G401.6 (cell line): Measurements from ENCODE around the gene REC8.
"Not testable (repeated sequence)": the region's sequence is repeated elsewhere in the genome, so short reads cannot be mapped to it uniquely, and the experiment has no call there.

Experiments
- FAIRE-seq: peaks from 2 replicates; lab custom pipeline; 2012; peaks lifted over from hg19 to GRCh38; lab: Jason Lieb, UNC

The REC8 gene

DNA sequence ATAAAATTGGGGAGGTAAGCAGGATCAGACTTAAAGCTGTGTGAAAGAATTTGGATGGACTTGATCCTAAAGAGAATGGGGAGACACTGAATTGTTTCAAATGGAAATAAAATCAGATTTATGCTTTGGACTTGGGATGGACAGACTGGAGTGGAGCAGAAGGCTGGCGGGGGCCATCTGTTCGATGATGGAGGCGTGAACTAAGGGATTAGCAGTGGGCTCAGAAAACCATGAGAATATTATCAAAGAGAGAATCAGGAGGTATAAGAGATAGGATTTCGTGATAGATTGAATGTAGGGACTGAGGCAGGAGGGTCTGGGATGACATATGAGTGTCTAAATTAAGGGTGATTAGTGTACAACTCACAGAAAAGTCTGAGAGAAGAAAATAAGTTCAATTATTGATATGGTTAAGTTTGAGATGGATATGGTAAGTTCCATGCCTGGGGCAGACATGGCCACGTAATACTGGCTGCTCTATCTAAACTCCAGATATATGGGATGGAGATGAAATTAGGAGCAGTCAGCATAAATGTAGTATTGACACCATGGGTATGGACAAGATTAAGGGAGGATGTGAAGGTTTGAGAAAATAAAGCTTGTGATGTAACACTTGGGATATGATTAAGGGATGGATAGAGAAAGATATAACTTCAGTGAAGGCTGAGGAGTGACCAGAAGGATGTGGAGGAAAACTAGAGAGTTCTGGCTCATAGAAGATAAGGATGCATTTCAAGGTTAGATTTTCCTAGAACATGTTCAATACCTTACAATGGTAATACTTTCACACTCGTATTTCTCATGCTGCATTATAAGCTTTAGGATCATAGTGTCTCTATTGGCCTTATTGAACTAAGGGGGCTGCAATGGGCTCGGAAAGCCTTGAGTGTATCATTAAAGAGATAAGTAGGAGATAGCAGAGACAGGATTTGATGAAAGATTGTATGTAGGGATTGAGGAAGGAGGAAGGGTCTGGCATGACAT, 32.6 kb downstream of the REC8 start:
- FAIRE-seq = no peak

DNA sequence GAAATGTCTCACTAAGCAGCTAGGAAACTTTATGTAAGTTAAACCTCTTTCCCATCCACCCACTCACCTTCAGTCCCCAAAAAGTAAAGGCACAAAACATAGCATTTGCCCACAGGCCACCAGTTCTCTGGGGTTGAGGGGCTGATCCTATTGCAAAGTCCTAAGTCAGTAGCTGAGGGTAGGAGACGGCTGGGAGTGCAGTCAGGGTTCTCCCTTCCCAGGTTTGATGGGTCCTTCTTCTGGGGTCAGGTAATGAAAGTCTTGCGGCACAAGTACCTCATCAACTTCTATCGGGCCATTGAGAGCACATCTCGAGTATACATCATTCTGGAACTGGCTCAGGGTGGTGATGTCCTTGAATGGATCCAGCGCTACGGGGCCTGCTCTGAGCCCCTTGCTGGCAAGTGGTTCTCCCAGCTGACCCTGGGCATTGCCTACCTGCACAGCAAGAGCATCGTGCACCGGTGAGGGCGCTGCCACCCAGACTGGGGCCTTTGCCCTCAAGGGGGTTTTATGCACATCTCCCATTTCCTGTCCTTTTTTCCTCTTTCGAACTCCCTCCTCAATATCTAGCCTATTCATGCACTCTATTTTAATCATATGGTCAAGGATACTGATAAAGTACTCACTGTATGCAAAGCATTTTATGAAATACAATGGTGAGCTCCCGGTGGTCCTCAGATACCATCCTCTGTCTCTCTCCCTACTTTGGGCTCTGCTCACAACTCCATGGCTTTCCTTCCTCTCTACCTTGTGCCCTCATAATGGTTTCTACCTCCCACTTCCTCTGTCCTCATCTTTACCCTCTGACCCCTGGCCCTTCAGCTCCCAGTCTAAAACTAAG, 34.6 kb downstream of the REC8 start:
- no peak for FAIRE-seq

DNA sequence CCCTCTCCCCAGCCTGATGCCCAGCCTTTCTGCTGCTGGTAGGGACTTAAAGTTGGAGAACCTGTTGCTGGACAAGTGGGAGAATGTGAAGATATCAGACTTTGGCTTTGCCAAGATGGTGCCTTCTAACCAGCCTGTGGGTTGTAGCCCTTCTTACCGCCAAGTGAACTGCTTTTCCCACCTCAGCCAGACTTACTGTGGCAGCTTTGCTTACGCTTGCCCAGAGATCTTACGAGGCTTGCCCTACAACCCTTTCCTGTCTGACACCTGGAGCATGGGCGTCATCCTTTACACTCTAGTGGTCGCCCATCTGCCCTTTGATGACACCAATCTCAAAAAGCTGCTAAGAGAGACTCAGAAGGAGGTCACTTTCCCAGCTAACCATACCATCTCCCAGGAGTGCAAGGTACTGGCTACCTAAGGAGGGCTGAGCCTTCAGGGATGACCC, 35.2 kb downstream of the REC8 start:
- no peak for FAIRE-seq

DNA sequence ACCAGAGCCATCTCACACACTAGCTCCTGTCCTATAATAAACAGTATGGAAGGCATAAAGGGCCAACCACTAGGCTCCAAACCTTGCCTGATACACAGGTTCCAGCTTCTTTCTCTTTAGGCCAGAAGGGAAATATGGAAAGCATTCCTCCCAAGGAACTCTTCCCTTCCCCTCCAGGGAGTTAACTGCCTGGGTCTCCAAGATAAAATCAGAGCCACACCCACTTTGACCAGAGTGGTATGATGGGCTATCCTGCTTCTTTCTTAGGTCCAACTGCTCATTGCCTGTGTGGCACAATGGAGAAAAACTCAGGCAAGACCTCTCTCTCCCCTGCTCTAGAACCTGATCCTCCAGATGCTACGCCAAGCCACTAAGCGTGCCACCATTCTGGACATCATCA, 35.7 kb downstream of the REC8 start:
- no peak for FAIRE-seq

DNA sequence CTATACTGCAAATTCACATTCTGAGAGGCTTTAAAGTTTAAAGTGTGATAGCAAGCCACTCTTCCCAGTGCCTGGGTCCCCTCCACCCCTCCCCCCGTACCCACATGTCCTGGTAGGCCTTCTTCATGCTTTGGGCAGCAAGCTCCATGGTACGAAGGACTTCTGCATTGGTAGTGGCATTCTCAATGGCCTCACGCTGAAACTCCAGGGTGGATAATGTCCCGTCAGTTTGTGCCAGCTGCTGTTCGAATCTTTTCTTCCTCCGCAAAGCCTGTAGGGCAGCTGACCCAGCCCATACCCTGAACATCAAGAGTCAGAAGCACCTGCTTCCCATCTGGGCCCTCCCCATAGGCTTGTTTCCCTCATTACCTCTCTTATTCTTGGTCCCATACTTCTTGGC, 39.4 kb downstream of the REC8 start:
- FAIRE-seq = no peak

DNA sequence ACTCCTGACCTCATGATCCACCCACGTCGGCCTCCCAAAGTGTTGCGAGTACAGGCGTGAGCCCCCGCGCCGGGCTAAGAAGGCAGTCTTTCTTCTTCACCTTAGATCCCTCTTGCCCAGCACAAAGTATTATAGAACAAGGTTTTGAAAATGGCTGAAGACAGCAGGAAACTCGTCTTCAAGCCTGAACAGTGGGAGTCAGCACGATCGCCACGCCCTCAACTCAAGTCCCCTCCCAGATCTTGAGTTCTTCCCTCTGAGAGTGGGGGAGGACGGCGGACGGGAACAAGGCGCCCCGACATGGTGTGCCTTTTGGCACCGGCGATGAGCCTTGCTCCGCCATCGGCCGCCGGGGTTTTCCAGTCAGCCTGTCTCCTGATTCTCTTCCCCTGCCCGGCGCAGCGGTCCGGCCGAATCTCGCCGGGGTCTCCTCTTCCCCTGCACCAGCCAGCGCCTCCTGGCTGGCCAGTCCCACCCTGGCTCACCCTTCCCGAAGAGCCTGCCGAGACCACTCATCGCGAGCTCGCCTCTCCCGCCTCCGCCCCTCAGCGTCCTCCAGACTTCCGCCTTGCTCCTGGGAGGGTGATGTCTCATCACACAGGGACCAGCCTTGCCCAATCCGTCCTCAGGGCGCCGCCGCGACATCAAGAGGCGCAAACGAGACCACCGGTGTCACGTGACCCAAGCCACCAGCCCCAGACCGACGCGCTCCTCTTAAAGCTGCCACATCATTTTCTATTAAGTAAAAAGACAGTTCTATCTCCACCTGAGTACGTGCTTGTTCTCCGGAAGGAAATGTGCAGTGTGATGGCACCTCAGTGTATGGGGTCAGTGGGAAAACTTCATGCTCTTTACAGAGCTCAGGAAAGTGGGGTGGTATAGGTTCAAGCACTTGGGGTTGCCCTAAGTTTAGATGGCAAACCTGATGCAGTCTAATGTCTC, 41.3 kb downstream of the REC8 start, which contains the start of gene CHMP4A:
Gene CHMP4A, minus strand, starts transcription at position 565 of the 942 bp plus-strand sequence. Its CDS starts 49 bp downstream, at position 516.
- peak; percentile 93 for FAIRE-seq

DNA sequence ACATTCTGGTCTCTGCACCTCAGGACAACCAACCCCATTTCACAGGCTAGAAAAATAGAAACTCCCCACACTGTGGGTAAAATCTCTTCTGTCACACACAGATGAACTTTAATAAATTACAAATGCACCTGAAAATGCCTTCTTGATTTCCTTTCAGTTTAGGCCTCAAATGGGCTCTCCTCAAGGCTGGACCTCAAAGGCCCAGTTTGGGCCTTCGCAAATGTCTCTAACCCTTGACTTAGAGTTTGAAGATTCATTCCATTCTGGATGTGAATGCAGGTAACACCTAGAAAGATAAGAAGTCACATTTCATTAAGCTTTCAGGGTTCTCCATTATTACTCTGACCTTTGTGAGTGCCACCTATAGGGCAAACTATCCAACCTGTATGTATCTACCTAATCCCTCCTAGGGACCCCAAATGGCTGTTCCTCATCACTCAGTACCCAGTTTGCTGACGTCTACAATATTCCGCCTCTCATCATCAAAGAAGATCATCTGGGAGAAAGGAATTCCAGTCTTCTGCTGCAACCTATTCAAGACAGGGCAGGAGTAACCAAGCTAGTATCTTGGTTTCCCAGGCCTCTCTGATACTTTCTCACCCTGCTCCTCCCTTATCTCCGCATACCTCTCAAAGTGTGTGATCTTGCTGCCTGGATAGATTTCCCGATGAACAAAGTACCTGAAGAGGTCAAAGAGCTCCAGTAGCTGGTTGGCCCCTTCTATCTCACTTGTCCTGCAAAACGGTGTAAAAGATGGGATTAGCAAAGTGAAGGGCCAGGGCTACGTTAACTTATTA, 42.2 kb downstream of the REC8 start:
- no peak for FAIRE-seq

DNA sequence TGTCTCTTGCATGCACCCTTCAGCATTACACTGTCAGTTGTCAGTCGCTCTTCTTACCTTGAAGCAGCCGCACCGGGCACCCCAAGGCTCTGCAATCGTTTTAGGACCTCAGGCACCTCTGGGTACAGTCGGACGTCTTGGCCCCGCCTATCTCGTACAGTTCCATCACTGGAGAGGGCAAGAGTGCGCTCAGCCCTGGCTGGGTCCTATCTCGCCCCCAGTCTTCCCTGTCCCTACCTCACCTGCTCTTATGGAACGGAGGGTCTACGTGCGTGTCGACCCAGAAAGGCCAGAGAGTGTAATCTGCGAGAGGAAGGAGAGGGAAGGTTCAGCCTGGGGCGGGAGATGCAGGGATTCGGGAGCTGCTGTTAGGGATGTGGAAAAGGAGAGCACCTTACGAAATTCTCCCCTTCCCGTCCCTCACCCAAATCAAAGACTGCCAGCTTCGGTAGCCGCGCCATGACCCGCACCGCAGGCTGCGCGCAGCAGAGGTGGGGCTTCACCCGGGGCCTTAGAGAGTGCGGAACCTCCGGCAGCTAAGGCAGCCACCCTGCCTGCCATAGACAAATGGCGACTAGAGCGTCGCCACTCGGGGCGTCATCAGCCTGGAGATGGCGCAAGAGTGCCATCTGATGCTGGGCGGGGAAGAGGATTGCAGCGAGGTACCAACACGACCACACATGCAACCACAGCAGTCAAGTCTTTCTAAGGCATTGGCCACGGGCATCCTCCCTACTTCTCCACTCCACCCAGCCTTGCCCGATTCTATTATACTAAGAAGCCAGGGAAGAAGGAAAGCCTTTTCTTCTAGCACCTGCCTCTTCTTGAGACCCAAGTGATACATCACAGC, 43.8 kb downstream of the REC8 start, which contains the start of gene MDP1:
Gene MDP1, minus strand, starts transcription at position 572 of the 850 bp plus-strand sequence. Its CDS starts 111 bp downstream, at position 461.
- FAIRE-seq = peak; percentile 60

DNA sequence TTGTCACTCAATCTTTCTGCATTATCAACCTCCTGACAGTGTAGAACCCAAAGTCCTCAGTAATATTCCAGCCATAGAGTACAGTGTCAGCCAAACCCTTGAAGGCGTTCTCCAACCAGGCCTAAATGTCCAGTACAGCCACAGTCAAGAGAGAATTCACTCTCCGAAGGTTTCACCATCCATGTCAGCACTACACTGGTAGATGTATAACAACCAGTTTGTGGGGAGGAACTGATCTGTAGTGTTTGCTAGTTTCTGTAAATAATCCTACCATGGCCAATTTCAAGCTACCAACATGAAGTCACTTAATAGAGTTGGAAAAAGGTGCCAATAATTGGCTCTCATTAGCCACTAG, 44.4 kb downstream of the REC8 start:
- FAIRE-seq = no peak

DNA sequence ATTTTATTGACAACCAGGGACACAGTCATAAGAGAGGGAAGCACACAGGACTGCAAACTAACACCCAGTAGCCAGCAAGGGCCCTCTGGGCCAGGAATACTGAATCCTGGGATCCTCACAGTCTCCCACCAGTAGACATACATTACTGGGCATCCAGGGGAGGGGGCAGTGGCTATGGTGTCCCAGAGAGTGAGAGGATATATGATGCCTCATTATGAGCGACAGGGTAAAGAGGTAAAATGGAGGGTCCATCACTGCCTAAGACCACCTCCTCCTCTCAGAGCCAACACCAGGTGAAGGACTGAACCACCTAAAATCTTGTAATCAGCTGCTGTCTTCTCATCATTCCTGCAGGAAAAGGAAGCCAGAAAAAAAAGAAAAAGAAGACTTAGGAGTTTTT, 45.0 kb downstream of the REC8 start:
- not testable (repeated sequence) for FAIRE-seq

DNA sequence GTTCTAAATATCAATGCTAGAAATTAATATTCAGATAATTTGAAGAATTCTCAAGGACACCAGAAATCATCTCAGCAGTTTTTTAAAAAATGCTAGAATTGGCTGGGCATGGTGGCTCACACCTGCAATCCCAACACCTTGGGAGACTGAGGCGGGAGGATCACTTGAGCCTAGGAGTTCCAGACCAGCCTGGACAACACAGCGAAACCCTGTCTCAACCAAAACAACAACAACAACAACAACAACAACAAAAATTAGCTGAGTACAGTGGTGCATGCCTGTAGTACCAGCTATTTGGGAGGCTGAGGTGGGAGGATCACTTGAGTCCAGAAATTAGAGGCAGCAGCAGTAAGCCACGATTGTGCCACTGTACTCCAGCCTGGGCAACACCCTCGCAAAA, 47.2 kb downstream of the REC8 start:
- no peak for FAIRE-seq

DNA sequence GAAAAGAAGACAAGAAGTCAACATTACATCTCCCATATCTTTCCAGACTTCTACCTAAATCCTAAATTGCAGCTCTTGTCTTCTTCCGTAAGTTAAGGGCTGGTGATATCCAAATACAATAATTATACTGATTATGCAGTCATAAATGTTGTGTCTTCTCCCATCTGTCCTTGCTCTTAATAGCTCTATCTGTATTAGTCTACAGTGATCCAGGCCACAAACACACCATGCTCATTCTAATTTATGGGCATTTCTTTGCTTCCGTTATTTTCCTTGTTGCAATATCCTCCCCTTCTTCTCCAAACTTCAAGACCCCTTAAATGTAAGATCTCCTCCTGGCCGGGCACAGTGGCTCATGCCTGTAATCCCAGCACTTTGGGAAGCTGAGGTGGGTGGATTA, 47.6 kb downstream of the REC8 start:
- no peak for FAIRE-seq

DNA sequence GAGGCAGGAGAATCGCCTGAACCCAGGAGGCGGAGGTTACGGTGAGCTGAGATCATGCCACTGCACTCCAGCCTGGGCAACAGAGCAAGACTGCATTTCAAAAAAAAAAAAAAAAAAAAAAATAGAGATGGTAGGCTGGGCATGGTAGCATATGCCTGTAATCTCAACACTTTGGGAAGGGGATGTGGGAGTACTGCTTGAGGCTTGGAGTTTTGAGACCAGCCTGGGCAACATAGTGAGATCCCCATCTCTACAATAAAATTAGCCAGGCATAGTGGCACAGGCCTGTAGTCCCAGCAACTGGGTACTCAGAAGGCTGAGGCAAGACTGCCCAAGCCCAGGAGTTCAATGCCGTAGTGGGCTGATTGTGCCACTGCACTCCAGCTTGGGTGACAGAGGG, 51.1 kb downstream of the REC8 start:
- FAIRE-seq = not testable (repeated sequence)

DNA sequence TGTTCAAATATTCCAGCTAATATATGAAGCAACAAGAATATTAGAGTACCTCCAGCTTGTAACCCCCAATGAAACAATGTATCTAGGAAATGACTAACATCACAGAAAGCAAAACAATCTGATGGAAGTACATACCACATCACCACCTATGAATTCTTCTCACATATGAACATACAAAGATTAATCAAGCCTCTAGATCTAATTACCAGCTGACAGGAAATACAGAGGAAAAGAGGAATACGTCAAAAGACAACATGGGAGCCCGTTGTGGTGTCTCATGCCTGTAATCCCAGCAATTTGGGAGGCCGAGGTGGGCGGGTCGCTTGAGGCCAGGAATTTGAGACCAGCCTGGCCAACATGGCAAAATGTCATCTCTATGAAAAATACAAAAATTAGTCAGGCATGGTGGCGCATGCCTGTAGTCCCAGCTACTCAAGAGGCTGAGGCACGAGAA, 52.8 kb downstream of the REC8 start:
- no peak for FAIRE-seq

DNA sequence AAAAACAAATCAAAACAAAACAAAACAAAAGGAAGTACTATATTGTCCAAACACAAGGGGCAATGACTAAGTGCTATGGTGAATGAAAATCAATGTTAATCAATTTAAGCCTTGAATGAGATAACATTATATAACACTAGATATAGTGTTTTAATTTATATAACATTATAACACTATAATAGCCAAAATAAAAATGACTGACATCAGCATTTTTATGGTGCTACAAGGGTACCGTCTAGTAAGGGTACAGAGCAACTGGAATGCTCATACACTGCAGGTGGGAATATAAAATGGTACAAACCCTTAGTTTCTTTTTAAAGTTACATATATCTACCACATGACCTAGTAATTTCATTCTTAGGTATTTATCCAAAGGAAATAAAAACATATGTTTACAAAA, 54.6 kb downstream of the REC8 start:
- peak; percentile 36 for FAIRE-seq

DNA sequence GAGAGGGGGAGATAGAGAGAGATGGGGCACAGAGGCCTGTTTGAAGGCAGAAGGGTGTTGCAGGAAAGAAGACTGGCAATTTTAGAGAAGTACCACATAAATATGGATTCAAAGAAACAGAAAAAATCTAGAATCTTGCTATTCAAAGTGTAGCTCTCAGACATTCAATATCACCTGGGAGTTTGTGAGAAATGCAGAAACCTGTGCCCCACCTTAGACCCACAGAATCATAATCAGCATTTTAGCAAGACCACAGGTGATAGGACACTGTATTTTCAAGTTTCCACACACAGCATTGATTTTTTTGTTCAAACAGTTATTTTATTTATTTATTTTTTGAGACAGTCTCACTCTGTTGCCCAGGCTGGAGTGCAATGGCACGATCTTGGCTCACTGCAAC, 57.0 kb downstream of the REC8 start:
- FAIRE-seq = no peak
